Fibroblast of lung (primary cell): ENCODE data around the gene HSPA6. TPM values are rescaled to one million over a fixed set of nuclear protein-coding genes. Genes with fewer than 3 reads are reported as not detected.

Experiments
- DNase-seq, 2 donors: peaks; one replicate each; pipeline versions ENCODE4 v3.0.0 to v3.0.0-alpha.2; 2010; ENCODE audit warnings: low read depth in 2 of 2
- H2AFZ ChIP-seq: 2 replicates; pipeline ENCODE4 v1.5.1; 2012; ENCODE audit warnings: low read length, control low read depth, inconsistent platforms
- H3K27ac ChIP-seq: 2 replicates; pipeline ENCODE4 v1.5.1; 2011; ENCODE audit warnings: low read length, control low read depth; ENCODE audit not compliant: insufficient read depth
- H3K27me3 ChIP-seq: 2 replicates; pipeline ENCODE4 v1.5.1; 2011; ENCODE audit warnings: mild to moderate bottlenecking, low read length; ENCODE audit not compliant: control insufficient read depth, insufficient read depth
- H3K36me3 ChIP-seq: 2 replicates; pipeline ENCODE4 v1.5.1; 2011; ENCODE audit warnings: low read length; ENCODE audit not compliant: control insufficient read depth, insufficient read depth
- H3K4me1 ChIP-seq: 2 replicates; pipeline ENCODE4 v1.5.1; 2011; ENCODE audit warnings: low read length; ENCODE audit not compliant: control insufficient read depth, insufficient read depth; ENCODE audit errors: extremely low read depth
- H3K4me2 ChIP-seq: 2 replicates; pipeline ENCODE4 v1.5.1; 2011; ENCODE audit warnings: low read length, control low read depth; ENCODE audit not compliant: insufficient read depth; ENCODE audit errors: extremely low read depth
- H3K4me3 ChIP-seq, 4 experiments: fragments of 200-600 bp in 1 of 4; sonication (generic) in 1 of 4; replicated peaks in 1 of 4; 2 replicates each; pipeline ENCODE4 v1.5.1; 2011 to 2016; ENCODE audit warnings: low read length in 4 of 4, low read depth in 3 of 4, mild to moderate bottlenecking in 3 of 4, control low read depth in 2 of 4, inconsistent platforms in 1 of 4, mixed read lengths in 1 of 4; ENCODE audit not compliant: insufficient read depth in 1 of 4; ENCODE audit errors: control extremely low read depth in 1 of 4
- H3K79me2 ChIP-seq: 2 replicates; pipeline ENCODE4 v1.5.1; 2012; ENCODE audit warnings: mild to moderate bottlenecking, low read length, inconsistent platforms; ENCODE audit not compliant: control insufficient read depth, insufficient read depth
- H3K9ac ChIP-seq: 2 replicates; pipeline ENCODE4 v1.5.1; 2011; ENCODE audit warnings: mild to moderate bottlenecking, low read length, control low read depth; ENCODE audit not compliant: insufficient read depth
- H3K9me3 ChIP-seq: 2 replicates; pipeline ENCODE4 v1.5.1; 2012; ENCODE audit warnings: low read depth, low read length; ENCODE audit not compliant: control insufficient read depth, insufficient read depth
- H4K20me1 ChIP-seq: 2 replicates; pipeline ENCODE4 v1.5.1; 2011; ENCODE audit warnings: low read length; ENCODE audit not compliant: control insufficient read depth, insufficient read depth; ENCODE audit errors: extremely low read depth
- CTCF ChIP-seq, 2 donors: IDR thresholded peaks in 1 of 2; conservative IDR thresholded peaks in 1 of 2; 1 replicate in 1 of 2; 2 replicates in 1 of 2; pipeline ENCODE4 v1.5.1; 2011 to 2012; ENCODE audit warnings: low read length in 2 of 2, control low read depth in 1 of 2, inconsistent platforms in 1 of 2, low read depth in 1 of 2, mild to moderate bottlenecking in 1 of 2
- EZH2 ChIP-seq: IDR thresholded peaks from 2 replicates; pipeline ENCODE4 v1.5.1; 2012; ENCODE audit warnings: low read length, control low read depth, mild to moderate bottlenecking; ENCODE audit errors: missing control alignments
- polyA plus RNA-seq, 2 donors: library from polyadenylated mRNA; depleted of rRNA in 1 of 2; stranded (reverse) in 1 of 2; unstranded in 1 of 2; fragments of >200 nt; gene quantifications; 2 replicates each; pipeline ENCODE4 v1.2.1, GENCODE V29; 2011 to 2012; ENCODE audit warnings: missing spikeins in 1 of 2
- total RNA-seq: library from RNA; depleted of rRNA; stranded (reverse); fragments of >200 nt; gene quantifications from 2 replicates; pipeline ENCODE4 v1.2.1, GENCODE V29; 2014

HSPA6 gene
- total and polyA plus RNA-seq, 2 donors (not counting 1 experiment from before 2014, with no cell fraction given) = 0.22 to 2.3 TPM

GRCh38 chr1:161506336-161507223, 17.8 kb upstream of the HSPA6 start:
- no peaks in the 10 kb centered on the region for H3K9me3 ChIP-seq
- H4K20me1 ChIP-seq = no peaks in the 10 kb centered on the region
- H3K27me3 ChIP-seq = peaks cover 4% of the 10 kb centered on the region
- no peaks in the 10 kb centered on the region for H3K79me2 ChIP-seq
- no peak overlapping the region for H3K9ac ChIP-seq
- H3K36me3 ChIP-seq = no peaks in the 10 kb centered on the region
- H3K4me2 ChIP-seq = peak overlapping the region; percentile 25
- peak in 1 of 2 donors; percentile 15 for DNase-seq
- TF ChIP-seq CTCF (conservative IDR thresholded peaks at IDR 0.05 in 1 of 2, IDR thresholded peaks at IDR 0.05 in 1 of 2; ENCODE audit: low read depth in 1 of 2, low read length in 2 of 2) (no peak), EZH2 (no peak)
- H3K4me1 ChIP-seq = no peaks in the 10 kb centered on the region
- no peak overlapping the region for H2AFZ ChIP-seq
- H3K4me3 ChIP-seq = no peak overlapping the region
- H3K27ac ChIP-seq = no peak overlapping the region

GRCh38 chr1:161510477-161510876, 13.9 kb upstream of the HSPA6 start:
- Histone ChIP-seq H3K9me3 (no peaks in the 10 kb centered on the region), H3K27me3 (no peaks in the 10 kb centered on the region), H3K4me1 (peaks cover 3% of the 10 kb centered on the region), H2AFZ (no peak overlapping the region), H3K4me2 (no peak overlapping the region), H3K36me3 (no peaks in the 10 kb centered on the region), H3K4me3 (no peak overlapping the region), H3K79me2 (no peaks in the 10 kb centered on the region), H3K27ac (no peak overlapping the region), H3K9ac (no peak overlapping the region), H4K20me1 (no peaks in the 10 kb centered on the region)
- no peak for TF ChIP-seq EZH2
- no peak for TF ChIP-seq CTCF (conservative IDR thresholded peaks at IDR 0.05 in 1 of 2, IDR thresholded peaks at IDR 0.05 in 1 of 2; ENCODE audit: low read depth in 1 of 2, low read length in 2 of 2)
- no peak for DNase-seq

DNA sequence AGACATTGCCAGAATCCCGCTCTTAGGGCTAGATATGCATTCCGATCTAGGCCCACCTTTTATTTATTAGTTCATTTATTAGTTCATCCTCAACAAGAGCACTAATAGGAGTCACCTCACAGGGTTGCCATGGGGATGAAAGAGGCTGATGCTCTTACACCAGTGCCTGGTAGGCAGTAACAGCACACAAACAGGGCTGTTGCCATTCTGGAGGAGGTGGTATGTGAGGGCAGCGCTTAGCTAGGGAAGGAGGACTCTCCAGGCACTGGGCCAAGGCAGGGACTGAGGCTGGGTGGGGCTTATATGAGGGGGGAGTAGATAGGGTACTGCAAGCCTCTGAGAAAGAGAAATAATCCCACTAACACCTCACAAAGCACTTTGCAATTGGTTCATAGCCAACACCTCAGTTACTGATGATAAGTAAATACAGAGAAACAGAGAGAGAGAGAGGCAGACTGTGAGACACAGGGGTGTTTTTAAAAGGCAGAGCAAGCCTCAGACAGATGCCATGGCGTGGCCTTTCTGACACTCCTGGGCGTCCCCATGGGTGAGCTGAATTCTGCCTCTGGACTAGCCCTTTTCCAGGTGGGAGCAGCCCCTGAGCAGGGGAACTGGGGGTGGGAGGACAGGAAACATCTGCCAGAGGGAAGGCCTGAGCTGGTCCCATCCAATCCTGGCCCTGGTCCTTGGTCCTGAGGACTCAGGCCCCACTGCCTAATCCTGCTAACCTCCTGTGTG, 13.2 kb upstream of the HSPA6 start:
- no peak overlapping the region for H3K27ac ChIP-seq
- no peaks in the 10 kb centered on the region for H3K9me3 ChIP-seq
- H3K4me2 ChIP-seq = no peak overlapping the region
- no peak overlapping the region for H3K4me3 ChIP-seq
- H3K9ac ChIP-seq = no peak overlapping the region
- DNase-seq = no peak
- H2AFZ ChIP-seq = no peak overlapping the region
- no peaks in the 10 kb centered on the region for H3K27me3 ChIP-seq
- H3K4me1 ChIP-seq = peaks cover 3% of the 10 kb centered on the region
- no peak for TF ChIP-seq CTCF (conservative IDR thresholded peaks at IDR 0.05 in 1 of 2, IDR thresholded peaks at IDR 0.05 in 1 of 2; ENCODE audit: low read depth in 1 of 2, low read length in 2 of 2)
- no peak for TF ChIP-seq EZH2
- no peaks in the 10 kb centered on the region for H4K20me1 ChIP-seq
- H3K36me3 ChIP-seq = no peaks in the 10 kb centered on the region
- H3K79me2 ChIP-seq = no peaks in the 10 kb centered on the region
